Activated naive CD8-positive, alpha-beta T cell (primary cell): ENCODE measurements around the gene SIRT2.

ENCODE experiments used
- H3K27ac Mint-ChIP-seq: one replicate; pipeline ENCODE4 v1.8.0; 2021; ENCODE audit warnings: mixed read lengths
- H3K27me3 Mint-ChIP-seq: one replicate; pipeline ENCODE4 v1.8.0; 2021; ENCODE audit warnings: mixed read lengths
- H3K36me3 Mint-ChIP-seq: one replicate; pipeline ENCODE4 v1.8.0; 2021; ENCODE audit warnings: mixed read lengths
- H3K4me1 Mint-ChIP-seq: one replicate; pipeline ENCODE4 v1.8.0; 2021; ENCODE audit warnings: low read depth, mixed read lengths
- H3K4me3 Mint-ChIP-seq: one replicate; pipeline ENCODE4 v1.8.0; 2021; ENCODE audit warnings: mild to moderate bottlenecking, mixed read lengths
- H3K9me3 Mint-ChIP-seq: one replicate; pipeline ENCODE4 v1.8.0; 2021; ENCODE audit warnings: low read depth, mixed read lengths

SIRT2 gene

GRCh38 chr19:38850976-38851621 is 48.3 kb downstream of the SIRT2 start:
- Mint-ChIP-seq H3K36me3 (peaks cover 10% of the 10 kb centered on the region), H3K4me1 (peaks cover 46% of the 10 kb centered on the region)

GRCh38 chr19:38850436-38850975 is 48.9 kb downstream of the SIRT2 start:
- peaks cover 52% of the 10 kb centered on the region for H3K4me1 Mint-ChIP-seq
- H3K36me3 Mint-ChIP-seq: peaks cover 10% of the 10 kb centered on the region
- H3K4me3 Mint-ChIP-seq: peak overlapping the region; percentile 99
- H3K27ac Mint-ChIP-seq: peak overlapping the region; percentile 99
- H3K9me3 Mint-ChIP-seq: no peaks in the 10 kb centered on the region
- no peaks in the 10 kb centered on the region for H3K27me3 Mint-ChIP-seq

More at GRCh38 chr19:38850976-38851621, 48.3 kb downstream of the SIRT2 start:
- peak overlapping the region; percentile 99 for H3K27ac Mint-ChIP-seq
- no peaks in the 10 kb centered on the region for H3K27me3 Mint-ChIP-seq
- H3K9me3 Mint-ChIP-seq: no peaks in the 10 kb centered on the region
- H3K4me3 Mint-ChIP-seq: peak overlapping the region; percentile 99

DNA sequence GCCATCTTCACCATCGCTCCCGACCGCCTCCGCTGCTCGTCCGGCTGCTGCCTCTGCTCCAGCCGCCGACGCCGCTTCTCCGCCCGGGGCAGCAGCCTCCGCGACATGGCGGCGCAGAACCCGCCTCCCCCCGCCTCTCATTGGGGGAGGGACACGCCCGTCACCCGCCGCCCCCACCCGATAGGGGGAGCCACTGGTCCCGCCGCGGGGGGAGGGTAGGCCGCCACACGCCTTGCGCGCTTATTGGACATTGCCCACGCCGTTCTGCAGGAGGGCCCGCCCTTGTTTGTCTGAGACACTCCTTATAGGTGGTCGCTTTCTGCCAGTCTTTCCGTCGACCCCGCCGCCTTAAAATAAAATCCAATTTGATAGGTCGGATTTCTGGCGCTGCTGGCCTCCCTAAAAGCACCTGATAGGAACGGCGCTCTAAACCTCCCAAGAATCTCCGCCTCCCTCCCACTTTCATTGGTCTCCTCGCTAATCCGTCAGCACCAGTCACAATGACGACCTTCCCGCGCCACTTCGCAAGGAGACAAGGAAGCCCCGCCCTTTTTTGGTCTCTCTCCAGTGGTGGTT is 49.5 kb downstream of the SIRT2 start, which contains the start of gene HNRNPL:
Gene HNRNPL, minus strand, starts transcription at position 127 of the 576 bp plus-strand sequence. Its CDS starts 20 bp downstream, at position 107.
- H3K4me3 Mint-ChIP-seq: peak within 1 kb of the TSS; percentile 99

DNA sequence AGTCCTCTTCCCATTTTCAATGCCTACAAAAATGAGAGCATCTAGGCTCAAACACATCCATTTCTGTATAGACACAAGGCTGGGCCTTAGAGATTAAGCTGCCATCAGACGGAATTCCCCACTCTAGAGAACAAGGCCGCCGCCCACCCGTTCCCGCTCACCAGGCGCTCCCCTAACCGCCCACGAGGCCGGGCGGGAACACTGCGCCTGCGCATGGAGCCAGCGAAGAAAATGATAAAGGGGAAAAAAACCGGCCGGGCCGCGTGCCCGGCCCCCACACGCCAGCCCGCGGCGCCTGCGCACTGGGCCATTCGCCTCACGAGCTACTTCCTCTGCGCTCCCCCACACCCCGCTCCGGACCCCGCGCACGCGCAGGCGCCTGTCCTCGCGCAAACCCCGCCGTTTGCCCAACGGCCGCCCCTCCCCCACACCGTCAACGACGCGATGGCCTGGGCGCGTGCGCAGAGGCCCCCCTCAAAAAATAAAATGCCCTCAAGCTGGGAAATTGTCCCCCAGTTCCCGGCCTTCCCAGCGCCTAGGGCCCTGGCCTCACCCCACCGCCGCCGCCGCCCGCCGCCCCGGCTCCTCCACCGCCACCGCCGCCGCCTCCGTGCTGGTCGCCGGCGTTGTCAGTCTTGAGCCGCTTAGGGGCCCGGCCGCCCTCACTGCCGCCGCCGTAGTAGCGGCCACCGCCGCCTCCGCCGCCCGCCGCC is 50.1 kb downstream of the SIRT2 start:
- Mint-ChIP-seq H3K36me3 (peaks cover 13% of the 10 kb centered on the region), H3K27me3 (no peaks in the 10 kb centered on the region), H3K27ac (peak overlapping the region; percentile 99), H3K4me3 (peak overlapping the region; percentile 99), H3K4me1 (peaks cover 57% of the 10 kb centered on the region), H3K9me3 (no peaks in the 10 kb centered on the region)

More for the DNA sequence above, 49.5 kb downstream of the SIRT2 start, which contains the start of gene HNRNPL:
- Mint-ChIP-seq H3K4me1 (peaks cover 54% of the 10 kb centered on the region), H3K9me3 (no peaks in the 10 kb centered on the region), H3K36me3 (peaks cover 12% of the 10 kb centered on the region), H3K27ac (peak within 1 kb of the TSS; percentile 99), H3K27me3 (no peaks in the 10 kb centered on the region)

DNA sequence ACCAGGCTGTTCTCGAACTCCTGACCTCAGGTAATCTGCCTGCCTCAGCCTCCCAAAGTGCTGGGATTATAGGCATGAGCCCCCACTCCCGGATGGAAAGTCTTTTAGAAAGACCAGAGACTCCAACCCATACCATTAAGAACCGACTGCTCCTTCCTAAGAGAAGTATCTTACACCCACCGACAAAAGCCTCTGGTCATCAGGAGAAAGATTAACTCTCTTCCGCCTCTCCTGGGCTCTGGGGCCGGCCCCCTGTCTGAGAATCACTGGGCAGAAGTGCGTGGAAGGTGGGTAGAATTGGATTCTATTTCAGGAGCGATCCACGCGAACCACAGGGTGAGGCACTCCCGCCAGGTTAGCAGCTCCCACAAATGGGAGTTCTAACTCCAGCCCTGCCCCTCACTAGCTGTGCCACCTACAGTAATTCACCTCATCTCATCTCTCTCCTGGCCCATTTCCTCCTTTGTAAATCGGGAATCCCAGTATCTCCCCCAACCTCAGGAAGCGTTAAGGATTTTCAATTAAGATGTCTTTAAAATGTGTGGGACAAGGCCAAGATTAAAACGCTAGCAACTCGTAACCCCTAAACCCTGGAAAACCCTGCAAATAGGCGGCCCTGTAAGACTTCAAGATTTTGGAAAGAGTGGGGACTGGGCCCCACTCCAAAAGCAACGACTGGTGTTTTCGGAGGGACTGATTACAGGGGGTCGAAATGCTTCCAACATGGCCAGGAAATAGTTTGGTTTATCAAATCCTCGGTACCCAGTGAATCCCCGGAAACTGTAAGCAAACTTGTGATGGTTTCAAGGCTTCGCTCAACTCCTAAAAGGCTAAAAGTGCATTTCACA is 50.9 kb downstream of the SIRT2 start:
- peak overlapping the region; percentile 99 for H3K4me3 Mint-ChIP-seq
- peaks cover 19% of the 10 kb centered on the region for H3K36me3 Mint-ChIP-seq
- peaks cover 62% of the 10 kb centered on the region for H3K4me1 Mint-ChIP-seq
- H3K27ac Mint-ChIP-seq: peak overlapping the region; percentile 99
- no peaks in the 10 kb centered on the region for H3K27me3 Mint-ChIP-seq
- no peaks in the 10 kb centered on the region for H3K9me3 Mint-ChIP-seq

- peak overlapping the region; percentile 67 for H3K4me3 Mint-ChIP-seq
- H3K27ac Mint-ChIP-seq: peak overlapping the region; percentile 98
Measured at GRCh38 chr19:38846097-38846496, 53.3 kb downstream of the SIRT2 start.

GRCh38 chr19:38845374-38846024 is 53.9 kb downstream of the SIRT2 start:
- Mint-ChIP-seq H3K9me3 (no peaks in the 10 kb centered on the region), H3K27ac (peak overlapping the region; percentile 98), H3K27me3 (no peaks in the 10 kb centered on the region), H3K4me3 (peak overlapping the region; percentile 67), H3K4me1 (peaks cover 78% of the 10 kb centered on the region), H3K36me3 (peaks cover 28% of the 10 kb centered on the region)

More at GRCh38 chr19:38846097-38846496, 53.3 kb downstream of the SIRT2 start:
- peaks cover 28% of the 10 kb centered on the region for H3K36me3 Mint-ChIP-seq
- no peaks in the 10 kb centered on the region for H3K9me3 Mint-ChIP-seq
- H3K4me1 Mint-ChIP-seq: peaks cover 76% of the 10 kb centered on the region
- H3K27me3 Mint-ChIP-seq: no peaks in the 10 kb centered on the region

- peak overlapping the region; percentile 98 for H3K27ac Mint-ChIP-seq
- peaks cover 89% of the 10 kb centered on the region for H3K4me1 Mint-ChIP-seq
- no peaks in the 10 kb centered on the region for H3K27me3 Mint-ChIP-seq
- H3K9me3 Mint-ChIP-seq: no peaks in the 10 kb centered on the region
- H3K36me3 Mint-ChIP-seq: peaks cover 31% of the 10 kb centered on the region
- peak overlapping the region; percentile 87 for H3K4me3 Mint-ChIP-seq
Measured at GRCh38 chr19:38844093-38844686, 55.2 kb downstream of the SIRT2 start.

- Mint-ChIP-seq H3K27ac (peak overlapping the region; percentile 98), H3K36me3 (peaks cover 26% of the 10 kb centered on the region), H3K4me3 (peak overlapping the region; percentile 87), H3K27me3 (no peaks in the 10 kb centered on the region), H3K4me1 (peaks cover 89% of the 10 kb centered on the region), H3K9me3 (no peaks in the 10 kb centered on the region)
Measured at GRCh38 chr19:38843175-38843758, 56.2 kb downstream of the SIRT2 start.

GRCh38 chr19:38842439-38843174 is 56.8 kb downstream of the SIRT2 start:
- peak overlapping the region; percentile 98 for H3K27ac Mint-ChIP-seq
- peaks cover 90% of the 10 kb centered on the region for H3K4me1 Mint-ChIP-seq
- H3K4me3 Mint-ChIP-seq: peak overlapping the region; percentile 87
- H3K27me3 Mint-ChIP-seq: no peaks in the 10 kb centered on the region
- H3K9me3 Mint-ChIP-seq: no peaks in the 10 kb centered on the region
- peaks cover 24% of the 10 kb centered on the region for H3K36me3 Mint-ChIP-seq

- Mint-ChIP-seq H3K27me3 (no peaks in the 10 kb centered on the region), H3K4me1 (peaks cover 87% of the 10 kb centered on the region), H3K36me3 (peaks cover 24% of the 10 kb centered on the region), H3K27ac (peak overlapping the region; percentile 98), H3K4me3 (peak overlapping the region; percentile 87), H3K9me3 (no peaks in the 10 kb centered on the region)
Measured at GRCh38 chr19:38841787-38842438, 57.5 kb downstream of the SIRT2 start.

DNA sequence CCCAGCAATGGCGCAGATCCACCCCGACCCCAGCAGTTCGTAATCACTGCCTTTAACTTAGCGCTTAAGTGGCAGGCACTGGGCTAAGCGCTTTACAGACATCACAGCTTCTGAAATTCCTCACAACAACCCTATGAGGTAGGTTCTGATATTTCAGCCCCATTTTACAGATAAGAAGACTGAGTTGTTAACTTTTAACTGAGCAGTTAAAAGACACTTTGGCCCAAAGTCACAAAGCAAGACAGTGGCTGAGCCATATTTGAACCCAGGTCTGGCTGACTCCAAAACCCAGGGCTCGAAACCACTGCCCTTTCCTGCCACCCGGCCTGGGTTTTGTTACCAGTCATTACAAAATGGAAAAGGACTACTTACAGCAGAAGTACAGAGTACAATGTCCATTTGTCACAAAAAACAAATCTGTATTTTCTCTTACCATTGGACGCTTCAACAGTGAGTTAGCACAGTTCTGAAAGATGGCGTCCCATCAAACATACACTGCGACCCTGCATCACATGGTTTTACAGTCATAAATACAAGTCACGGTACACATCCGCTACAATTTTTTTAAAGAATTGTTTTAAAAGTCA is 58.1 kb downstream of the SIRT2 start:
- no peaks in the 10 kb centered on the region for H3K9me3 Mint-ChIP-seq
- H3K4me1 Mint-ChIP-seq: peaks cover 84% of the 10 kb centered on the region
- peaks cover 24% of the 10 kb centered on the region for H3K36me3 Mint-ChIP-seq
- peak overlapping the region; percentile 87 for H3K4me3 Mint-ChIP-seq
- H3K27me3 Mint-ChIP-seq: no peaks in the 10 kb centered on the region
- peak overlapping the region; percentile 98 for H3K27ac Mint-ChIP-seq
